Thyroid gland (tissue), 4 donors: Measurements from ENCODE around the gene SPPL2C.

ENCODE experiments used
- CTCF ChIP-seq, 6 experiments: fragments of 200-600 bp in 3 of 6; fragments of 450-650 bp in 3 of 6; sonication (generic) in 3 of 6; IDR thresholded peaks; one replicate each; pipeline ENCODE4 v1.5.1; 2016 to 2019; ENCODE audit warnings: antibody characterized with exemption in 6 of 6, mild to moderate bottlenecking in 2 of 6, inconsistent platforms in 1 of 6, moderate library complexity in 1 of 6
- POLR2A ChIP-seq, 2 donors: fragments of 450-650 bp; IDR thresholded peaks; one replicate each; pipeline ENCODE4 v1.6.1; 2017; ENCODE audit warnings: antibody characterized with exemption in 2 of 2, mild to moderate bottlenecking in 2 of 2, moderate library complexity in 1 of 2

GRCh38 chr17:45894022-45894784 lies 49.5 kb downstream of the SPPL2C start, which contains the start of gene MAPT:
- peak in 5 of 6 experiments; percentile 69 to 100 (median 98) for TF ChIP-seq CTCF (IDR thresholded peaks at IDR 0.05)
- TF ChIP-seq POLR2A (IDR thresholded peaks at IDR 0.05): peak in 1 of 2 donors; percentile 50
